Measurements from ENCODE around the gene WDFY1. TPM values are rescaled to one million over a fixed set of nuclear protein-coding genes. Genes with fewer than 3 reads are reported as not detected.
A peak's percentile ranks its signal among the peaks of the same experiment; 100 is the strongest.

The WDFY1 gene
- total RNA-seq, 3 donors from 2014 or later, result 49.0 to 66.7 (median 65.8) TPM

DNA sequence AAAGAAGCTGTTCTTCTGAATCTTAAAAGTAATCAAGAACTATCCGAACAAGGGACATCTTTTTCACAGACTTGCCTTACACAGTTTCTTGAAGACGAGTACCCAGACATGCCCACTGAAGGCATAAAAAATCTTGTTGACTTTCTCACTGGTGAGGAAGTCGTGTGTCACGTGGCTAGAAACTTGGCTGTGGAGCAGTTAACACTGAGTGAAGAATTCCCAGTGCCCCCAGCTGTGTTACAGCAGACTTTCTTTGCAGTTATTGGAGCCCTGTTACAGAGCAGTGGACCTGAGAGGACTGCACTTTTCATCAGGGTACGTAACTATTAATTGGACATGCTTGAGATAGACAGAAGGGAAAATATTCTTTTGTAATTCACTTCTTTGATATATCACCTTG lies 14.6 kb upstream of the WDFY1 start:
- Histone ChIP-seq H3K4me1 (ENCODE audit: low read depth) (peaks cover 42% of the 10 kb centered on the region), H3K9me3 (no peaks in the 10 kb centered on the region), H3K4me3 (no peak overlapping the region), H3K36me3 (ENCODE audit: low read depth) (no peaks in the 10 kb centered on the region)
- DNase-seq (peak in 1 of 3 donors; percentile 38), ATAC-seq (no peak)
- TF ChIP-seq CTCF (IDR thresholded peaks at IDR 0.05), result no peak
- intact Hi-C loops (cut with DNase I, micrococcal nuclease), result no loop called here

- no peak for TF ChIP-seq CTCF (IDR thresholded peaks at IDR 0.05)
- Histone ChIP-seq H3K4me3 (peak within 1 kb of the TSS; percentile 100), H3K4me1 (ENCODE audit: low read depth) (peaks cover 42% of the 10 kb centered on the region), H3K9me3 (no peaks in the 10 kb centered on the region), H3K36me3 (ENCODE audit: low read depth) (no peaks in the 10 kb centered on the region)
- ATAC-seq (peak; percentile 99), DNase-seq (peak; percentile 98 to 100 (median 98))
- intact Hi-C loops (cut with DNase I, micrococcal nuclease), result no loop called here
Observed at GRCh38 chr2:223957092-223957851, 12.1 kb upstream of the WDFY1 start, which contains the start of gene MRPL44. MRPL44 (plus strand) TSS chr2:223957463; CDS start chr2:223957473, 10 bp downstream.

GRCh38 chr2:223956300-223956699 lies 11.2 kb upstream of the WDFY1 start:
- Histone ChIP-seq H3K4me1 (ENCODE audit: low read depth) (peaks cover 33% of the 10 kb centered on the region), H3K4me3 (no peak overlapping the region), H3K36me3 (ENCODE audit: low read depth) (no peaks in the 10 kb centered on the region), H3K9me3 (no peaks in the 10 kb centered on the region)
- intact Hi-C loops (cut with DNase I, micrococcal nuclease), result no loop called here
- DNase-seq (no peak), ATAC-seq (no peak)
- TF ChIP-seq CTCF (IDR thresholded peaks at IDR 0.05), result no peak

- Histone ChIP-seq H3K36me3 (ENCODE audit: low read depth) (no peaks in the 10 kb centered on the region), H3K4me1 (ENCODE audit: low read depth) (peaks cover 28% of the 10 kb centered on the region), H3K4me3 (no peak overlapping the region), H3K9me3 (no peaks in the 10 kb centered on the region)
- ATAC-seq (no peak), DNase-seq (no peak)
- intact Hi-C loops (cut with DNase I, micrococcal nuclease), result no loop called here
- TF ChIP-seq CTCF (IDR thresholded peaks at IDR 0.05), result no peak
Observed at GRCh38 chr2:223954401-223954800, 9.3 kb upstream of the WDFY1 start.

DNA sequence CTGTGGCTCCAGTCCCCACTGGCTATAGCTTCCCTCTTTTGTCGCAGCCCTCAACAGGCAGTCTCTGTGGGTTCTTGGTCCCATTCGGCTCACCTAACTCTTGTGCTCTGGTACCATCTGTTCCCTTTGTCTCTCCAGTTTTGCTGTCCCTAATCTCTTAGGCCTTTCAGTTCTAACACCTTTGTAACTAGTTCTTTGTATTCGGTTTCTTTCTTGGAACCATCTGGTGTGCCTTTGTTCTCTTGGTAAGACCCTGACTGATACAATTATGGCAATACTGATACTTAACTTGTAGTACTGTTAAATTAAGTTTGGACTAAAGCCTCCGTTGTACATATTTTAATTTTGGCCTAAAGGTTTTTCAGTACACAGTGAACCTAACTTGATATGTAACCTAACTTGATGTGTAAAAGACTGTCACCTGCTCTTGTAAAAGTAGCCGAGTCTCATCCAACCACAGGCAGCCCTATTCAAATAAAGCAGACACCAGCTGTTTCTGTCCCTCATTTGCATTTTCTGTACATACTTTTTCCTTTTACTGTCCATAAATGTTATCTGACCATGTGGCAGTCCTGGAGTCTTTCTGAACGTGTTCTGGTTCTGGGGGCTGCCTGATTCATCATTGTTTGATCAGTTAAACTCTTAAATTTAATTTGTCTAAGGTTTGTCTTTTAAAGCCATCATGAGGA lies 7.3 kb upstream of the WDFY1 start:
- TF ChIP-seq CTCF (IDR thresholded peaks at IDR 0.05), result no peak
- ATAC-seq (peak; percentile 55), DNase-seq (no peak)
- H3K9me3 ChIP-seq, result no peaks in the 10 kb centered on the region
- no peak overlapping the region for H3K4me3 ChIP-seq
- intact Hi-C loops (cut with DNase I, micrococcal nuclease), result no loop called here
- peaks cover 13% of the 10 kb centered on the region for H3K4me1 ChIP-seq (ENCODE audit: low read depth)
- no peaks in the 10 kb centered on the region for H3K36me3 ChIP-seq (ENCODE audit: low read depth)
